Stimulated activated memory B cell treated with anti-CD40 and anti-IgM and Interleukin-4, amounts not matched to agents 10 μg/mL and 1 μg/mL and 100 μg/mL, for 72 hours (primary cell): Measurements from ENCODE around the gene CCDC157.
"Not testable (repeated sequence)": the region's sequence is repeated elsewhere in the genome, so short reads cannot be mapped to it uniquely, and the experiment has no call there.

Experiments used
- ATAC-seq: fragments of 150-1000 bp; cut with Tn5 transposase; 2 replicates; pipeline ENCODE4 v1.10.0; 2021
- H3K27ac Mint-ChIP-seq: one replicate; pipeline ENCODE4 v1.8.0; 2022; ENCODE audit warnings: mild to moderate bottlenecking, mixed read lengths
- H3K27me3 Mint-ChIP-seq: one replicate; pipeline ENCODE4 v1.8.0; 2022; ENCODE audit warnings: mixed read lengths
- H3K36me3 Mint-ChIP-seq: one replicate; pipeline ENCODE4 v1.8.0; 2022; ENCODE audit warnings: mixed read lengths
- H3K4me1 Mint-ChIP-seq: one replicate; pipeline ENCODE4 v1.8.0; 2022; ENCODE audit warnings: mixed read lengths
- H3K4me3 Mint-ChIP-seq: one replicate; pipeline ENCODE4 v1.8.0; 2022; ENCODE audit warnings: mild to moderate bottlenecking, moderate library complexity, mixed read lengths
- H3K9me3 Mint-ChIP-seq: one replicate; pipeline ENCODE4 v1.8.0; 2022; ENCODE audit warnings: mixed read lengths

The CCDC157 gene

DNA sequence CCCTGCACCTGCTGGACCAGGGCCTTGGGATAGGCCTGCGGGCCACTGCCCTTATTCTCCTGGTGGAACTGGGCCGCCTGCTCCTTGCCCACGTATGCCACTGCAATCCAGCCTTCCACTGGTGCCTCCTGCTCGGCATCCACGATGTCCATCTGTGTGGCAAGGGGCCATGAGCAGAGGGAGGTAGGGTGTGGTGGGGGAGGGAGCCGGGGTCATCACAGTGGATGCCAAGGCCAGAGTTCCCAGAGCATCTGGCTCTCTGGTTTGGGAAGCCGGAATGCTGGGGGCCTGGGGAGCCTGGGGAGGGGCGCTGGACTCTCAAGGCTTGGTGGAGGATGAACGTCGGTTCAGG, 29.8 kb downstream of the CCDC157 start:
- peak; percentile 0 for ATAC-seq
- Mint-ChIP-seq H3K36me3 (no peaks in the 10 kb centered on the region), H3K27me3 (no peaks in the 10 kb centered on the region), H3K27ac (peak overlapping the region; percentile 55), H3K4me1 (peaks cover 32% of the 10 kb centered on the region), H3K4me3 (peak overlapping the region; percentile 86), H3K9me3 (no peaks in the 10 kb centered on the region)

DNA sequence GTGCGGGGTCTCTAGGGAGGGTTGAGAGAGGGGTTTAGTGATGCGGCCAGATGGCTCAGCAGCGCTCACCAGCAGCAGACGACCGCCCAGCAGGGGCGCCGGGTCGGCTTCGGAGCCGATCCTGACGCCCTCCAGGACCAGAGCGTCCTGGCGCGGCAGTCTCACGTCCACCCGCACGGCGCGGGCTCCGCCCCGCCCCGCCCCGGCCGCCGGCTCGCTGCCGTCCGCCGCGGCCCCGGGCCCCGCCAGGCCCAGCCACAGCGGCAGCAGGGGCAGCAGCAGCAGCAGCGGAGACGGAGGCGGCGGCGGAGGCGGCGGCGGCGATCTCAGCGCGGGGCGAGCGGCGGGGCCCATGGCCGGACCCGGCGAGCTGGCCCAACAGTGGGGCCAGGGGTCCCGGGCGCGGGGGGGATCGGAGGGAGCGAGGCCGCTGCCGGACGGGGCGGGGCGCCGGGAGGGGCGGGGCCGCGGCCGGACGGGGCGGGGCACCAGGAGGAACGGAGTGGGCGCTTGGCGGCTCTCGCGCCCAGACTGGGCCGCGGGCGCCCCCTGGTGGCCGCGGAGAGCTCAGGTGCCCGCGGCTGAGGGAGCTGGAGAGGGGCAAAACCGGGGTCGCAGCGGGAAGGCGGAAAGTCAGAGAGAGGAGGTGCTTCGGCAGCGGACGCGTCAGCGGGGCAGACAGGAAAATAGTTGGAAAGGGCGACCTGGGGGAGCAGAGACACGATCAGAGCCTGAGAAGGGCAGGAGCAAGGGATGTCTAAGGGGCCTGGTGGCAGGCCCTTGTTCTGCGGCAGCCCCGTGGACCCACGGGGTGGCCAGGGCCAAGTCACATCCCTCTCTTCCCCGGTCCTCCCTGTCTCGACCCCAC, 30.4 kb downstream of the CCDC157 start, which contains the start of gene RNF215:
Gene RNF215 (minus strand): TSS at position 452 of the 868 bp plus-strand sequence. CDS start 98 bp downstream, at position 354.
- ATAC-seq: peak; percentile 94
- H3K4me3 Mint-ChIP-seq: peak within 1 kb of the TSS; percentile 86
- H3K36me3 Mint-ChIP-seq: no peaks in the 10 kb centered on the region
- peaks cover 37% of the 10 kb centered on the region for H3K4me1 Mint-ChIP-seq
- H3K27ac Mint-ChIP-seq: peak within 1 kb of the TSS; percentile 55
- H3K9me3 Mint-ChIP-seq: no peaks in the 10 kb centered on the region
- no peaks in the 10 kb centered on the region for H3K27me3 Mint-ChIP-seq

- Mint-ChIP-seq H3K36me3 (no peaks in the 10 kb centered on the region), H3K9me3 (no peaks in the 10 kb centered on the region), H3K27ac (peak overlapping the region; percentile 88), H3K4me3 (no peak overlapping the region), H3K4me1 (peaks cover 47% of the 10 kb centered on the region), H3K27me3 (peaks cover under 1% of the 10 kb centered on the region)
- peak; percentile 70 for ATAC-seq
These were observed 34.3 kb downstream of the CCDC157 start for GRCh38 chr22:30390974-30391691.

GRCh38 chr22:30392661-30393321, 36.0 kb downstream of the CCDC157 start:
- no peak overlapping the region for H3K27ac Mint-ChIP-seq
- H3K4me3 Mint-ChIP-seq: no peak overlapping the region
- H3K9me3 Mint-ChIP-seq: no peaks in the 10 kb centered on the region
- H3K36me3 Mint-ChIP-seq: no peaks in the 10 kb centered on the region
- peaks cover 43% of the 10 kb centered on the region for H3K4me1 Mint-ChIP-seq
- H3K27me3 Mint-ChIP-seq: peaks cover 17% of the 10 kb centered on the region
- ATAC-seq: no peak

GRCh38 chr22:30393322-30393680, 36.5 kb downstream of the CCDC157 start:
- Mint-ChIP-seq H3K36me3 (no peaks in the 10 kb centered on the region), H3K27me3 (peaks cover 22% of the 10 kb centered on the region), H3K9me3 (no peaks in the 10 kb centered on the region), H3K27ac (no peak overlapping the region), H3K4me3 (no peak overlapping the region), H3K4me1 (peaks cover 48% of the 10 kb centered on the region)
- no peak for ATAC-seq

DNA sequence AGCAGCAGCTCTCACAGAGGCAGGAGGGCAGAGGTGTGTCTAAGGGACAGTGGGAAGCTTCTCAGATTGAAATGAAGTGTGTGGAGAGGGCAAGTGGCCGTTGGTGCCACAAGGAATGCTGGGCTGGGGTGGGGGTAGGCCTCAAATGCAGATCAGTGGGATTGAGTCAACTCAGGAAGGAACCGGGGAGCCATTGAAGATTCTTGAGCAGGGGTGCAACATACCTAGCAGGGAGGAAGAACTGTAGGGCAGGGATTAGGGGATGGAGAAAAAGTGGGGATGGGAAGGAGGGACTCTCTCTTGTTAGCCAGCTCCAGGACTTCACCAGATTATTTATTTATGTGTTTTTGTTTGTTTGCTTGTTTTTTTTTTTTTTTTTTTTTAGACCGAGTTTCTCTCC, 37.1 kb downstream of the CCDC157 start:
- ATAC-seq: no peak
- Mint-ChIP-seq H3K36me3 (no peaks in the 10 kb centered on the region), H3K4me1 (peaks cover 48% of the 10 kb centered on the region), H3K4me3 (no peak overlapping the region), H3K27me3 (peaks cover 25% of the 10 kb centered on the region), H3K9me3 (no peaks in the 10 kb centered on the region), H3K27ac (no peak overlapping the region)

- ATAC-seq: peak; percentile 75
- H3K36me3 Mint-ChIP-seq: no peaks in the 10 kb centered on the region
- peaks cover 31% of the 10 kb centered on the region for H3K27me3 Mint-ChIP-seq
- H3K4me3 Mint-ChIP-seq: peak within 1 kb of the TSS; percentile 90
- H3K27ac Mint-ChIP-seq: peak within 1 kb of the TSS; percentile 84
- no peaks in the 10 kb centered on the region for H3K9me3 Mint-ChIP-seq
- H3K4me1 Mint-ChIP-seq: peaks cover 34% of the 10 kb centered on the region
These were observed 40.3 kb downstream of the CCDC157 start, which contains the start of gene SEC14L2 for GRCh38 chr22:30396871-30397655. TSS of gene SEC14L2 (plus strand) at chr22:30397018. CDS start at chr22:30397117, 99 bp downstream.

- Mint-ChIP-seq H3K27ac (peak overlapping the region; percentile 84), H3K27me3 (peaks cover 31% of the 10 kb centered on the region)
- no peak for ATAC-seq
These were observed 41.1 kb downstream of the CCDC157 start for GRCh38 chr22:30397656-30398635.

GRCh38 chr22:30398685-30399680, 42.2 kb downstream of the CCDC157 start:
- Mint-ChIP-seq H3K4me3 (no peak overlapping the region), H3K27me3 (peaks cover 31% of the 10 kb centered on the region), H3K4me1 (peaks cover 21% of the 10 kb centered on the region), H3K36me3 (no peaks in the 10 kb centered on the region), H3K9me3 (no peaks in the 10 kb centered on the region), H3K27ac (no peak overlapping the region)
- ATAC-seq: no peak

More at GRCh38 chr22:30397656-30398635, 41.1 kb downstream of the CCDC157 start:
- no peaks in the 10 kb centered on the region for H3K36me3 Mint-ChIP-seq
- H3K9me3 Mint-ChIP-seq: no peaks in the 10 kb centered on the region
- peak overlapping the region; percentile 90 for H3K4me3 Mint-ChIP-seq
- H3K4me1 Mint-ChIP-seq: peaks cover 28% of the 10 kb centered on the region

- Mint-ChIP-seq H3K27me3 (peaks cover 31% of the 10 kb centered on the region), H3K4me1 (peaks cover 21% of the 10 kb centered on the region), H3K9me3 (no peaks in the 10 kb centered on the region), H3K27ac (no peak overlapping the region), H3K36me3 (no peaks in the 10 kb centered on the region), H3K4me3 (no peak overlapping the region)
- ATAC-seq: no peak
These were observed 42.9 kb downstream of the CCDC157 start for GRCh38 chr22:30399718-30400117.

- Mint-ChIP-seq H3K27ac (no peak overlapping the region), H3K4me1 (peaks cover 21% of the 10 kb centered on the region), H3K4me3 (no peak overlapping the region), H3K9me3 (no peaks in the 10 kb centered on the region), H3K36me3 (no peaks in the 10 kb centered on the region), H3K27me3 (peaks cover 31% of the 10 kb centered on the region)
- no peak for ATAC-seq
These were observed 43.4 kb downstream of the CCDC157 start for GRCh38 chr22:30400159-30400558.

GRCh38 chr22:30401024-30401423, 44.2 kb downstream of the CCDC157 start:
- not testable (repeated sequence) for H3K4me3 Mint-ChIP-seq

More at GRCh38 chr22:30401024-30401423, 44.2 kb downstream of the CCDC157 start:
- ATAC-seq, H3K27ac Mint-ChIP-seq, H3K36me3 Mint-ChIP-seq, H3K9me3 Mint-ChIP-seq: not testable (repeated sequence)
- Mint-ChIP-seq H3K27me3 (peaks cover 31% of the 10 kb centered on the region), H3K4me1 (peaks cover 21% of the 10 kb centered on the region)
